ENCODE results near the gene POLR2F. TPM values are rescaled to one million over a fixed set of nuclear protein-coding genes. Genes with fewer than 3 reads are reported as not detected.

Gene POLR2F
- total RNA-seq, 4 donors from 2014 or later = 45.7 to 93.0 (median 72.1) TPM

- H3K36me3 ChIP-seq = no peaks in the 10 kb centered on the region
- peak overlapping the region; percentile 54 to 72 (median 64) for H3K27ac ChIP-seq (replicated peaks in 1 of 4)
- WGBS = 40% methylated on average over 26 of the region's 33 CpGs
- peaks cover 20 to 29% (median 26%) of the 10 kb centered on the region in 4 donors for H3K4me1 ChIP-seq
- H3K9me3 ChIP-seq = no peaks in the 10 kb centered on the region
- intact Hi-C loops (cut with DNase I) = no loop called here
- peak overlapping the region; percentile 16 to 28 (median 21) for H3K4me3 ChIP-seq
- no peak for TF ChIP-seq CTCF (IDR thresholded peaks at IDR 0.05)
- TF ChIP-seq EP300 (IDR thresholded peaks at IDR 0.05) = no peak
- no peak for DNase-seq (ENCODE audit: extremely low spot score)
- H3K27me3 ChIP-seq = no peaks in the 10 kb centered on the region
Observed at GRCh38 chr22:38016182-38017151, 63.0 kb downstream of the POLR2F start.

DNA sequence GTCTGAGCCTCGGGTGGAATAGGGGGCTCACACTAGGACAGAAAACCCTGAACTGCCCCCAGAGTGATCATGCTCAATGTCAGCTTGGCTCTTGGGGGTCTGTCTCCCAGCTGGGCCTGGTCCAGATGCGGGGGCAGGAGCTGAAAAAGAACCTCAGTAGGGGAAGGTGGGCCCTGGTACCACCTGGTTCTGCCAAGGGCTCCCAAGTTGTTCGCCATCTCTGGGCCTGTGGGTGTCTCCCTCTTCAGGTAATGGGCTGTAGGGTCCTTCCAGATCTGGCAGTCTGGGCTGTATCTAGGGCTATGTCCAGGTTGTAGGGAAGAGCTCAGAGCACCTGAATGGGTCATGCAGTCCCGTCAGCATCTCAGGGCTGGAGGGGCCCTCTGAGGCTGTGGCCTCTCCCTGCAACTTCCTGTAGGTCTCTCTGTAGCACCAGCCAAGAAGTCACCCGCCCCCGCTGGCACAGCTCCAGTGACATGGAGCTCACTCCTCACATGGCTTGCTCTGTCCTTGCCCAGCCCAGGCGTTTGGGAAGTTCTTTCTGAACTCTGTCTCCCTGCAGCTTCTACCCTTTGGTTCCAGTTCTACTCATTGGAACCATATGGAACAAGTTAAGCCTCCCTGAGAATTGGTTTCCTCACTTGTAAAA lies 63.9 kb downstream of the POLR2F start:
- Histone ChIP-seq H3K36me3 (no peaks in the 10 kb centered on the region), H3K4me3 (peak overlapping the region in 1 of 4 donors; percentile 16), H3K9me3 (no peaks in the 10 kb centered on the region), H3K4me1 (peaks cover 20 to 29% (median 26%) of the 10 kb centered on the region in 4 donors), H3K27me3 (no peaks in the 10 kb centered on the region), H3K27ac (replicated peaks in 1 of 4) (peak overlapping the region; percentile 54 to 72 (median 64))
- WGBS = 51% methylated on average over 5 of the region's 7 CpGs
- TF ChIP-seq EP300 (IDR thresholded peaks at IDR 0.05) (no peak), POLR2A (IDR thresholded peaks at IDR 0.05; ENCODE audit: low read depth) (no peak), CTCF (IDR thresholded peaks at IDR 0.05) (no peak), POLR2AphosphoS5 (IDR thresholded peaks at IDR 0.05) (peak in 1 of 2 donors; percentile 52)
- no peak for DNase-seq (ENCODE audit: extremely low spot score)
- intact Hi-C loops (cut with DNase I) = no loop called here

DNA sequence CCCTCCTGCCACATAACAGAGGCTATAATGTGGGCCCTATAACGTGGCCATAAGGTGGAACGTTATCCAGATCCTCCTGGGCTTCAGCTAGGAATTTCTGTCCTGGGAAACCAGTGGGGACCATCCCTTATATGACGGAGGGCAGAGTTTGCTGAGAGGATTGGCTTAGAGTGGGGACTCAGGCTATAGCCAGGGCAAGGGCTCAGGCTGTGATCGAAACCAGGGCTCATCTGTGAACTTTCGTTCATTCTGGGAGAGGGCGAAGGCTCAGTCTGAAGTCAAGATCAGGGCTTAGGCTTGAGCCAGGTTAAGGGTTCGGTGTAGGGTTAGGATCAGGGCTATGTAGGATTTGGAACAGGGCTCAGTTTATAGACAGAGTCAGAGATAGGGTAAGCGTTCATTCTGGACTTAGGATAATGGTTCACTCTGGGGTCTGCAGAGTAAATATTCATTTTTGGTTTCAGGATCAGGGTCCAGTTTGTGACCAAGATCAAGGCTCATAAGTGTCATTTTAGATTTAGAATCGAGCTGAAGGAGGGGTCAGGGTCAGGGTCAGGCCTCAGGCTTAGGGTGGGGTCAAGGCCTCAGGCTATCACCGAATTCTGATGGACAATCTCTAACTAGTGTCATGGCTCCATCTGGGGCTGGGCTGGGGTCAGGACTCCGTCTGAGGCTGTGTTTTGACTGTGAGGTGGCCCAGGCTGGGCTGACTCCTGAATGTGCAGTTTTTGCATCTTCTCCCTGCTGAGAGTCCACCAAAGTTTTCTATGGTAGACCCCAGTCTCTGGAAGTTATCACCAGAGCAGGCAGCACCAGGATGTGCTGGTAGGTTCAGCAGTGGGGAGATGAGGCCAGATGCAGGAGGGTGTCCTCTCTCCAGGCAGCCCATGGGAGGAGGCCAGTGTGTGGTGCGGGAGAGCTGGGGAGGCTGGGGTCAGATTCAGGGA lies 64.7 kb downstream of the POLR2F start:
- intact Hi-C loops (cut with DNase I) = no loop called here
- H3K9me3 ChIP-seq = no peaks in the 10 kb centered on the region
- H3K4me1 ChIP-seq = peaks cover 20 to 29% (median 26%) of the 10 kb centered on the region in 4 donors
- H3K27me3 ChIP-seq = no peaks in the 10 kb centered on the region
- TF ChIP-seq POLR2A (IDR thresholded peaks at IDR 0.05; ENCODE audit: low read depth) = no peak
- H3K36me3 ChIP-seq = no peaks in the 10 kb centered on the region
- WGBS = 90% methylated on average over 11 of the region's 12 CpGs
- H3K4me3 ChIP-seq = no peak overlapping the region
- no peak for DNase-seq (ENCODE audit: extremely low spot score)
- peak overlapping the region; percentile 21 to 72 (median 64) for H3K27ac ChIP-seq (replicated peaks in 1 of 4)

Other genes starting within 250 kb of the POLR2F start
- gene GCAT, start 145.8 kb upstream of the POLR2F start, total RNA-seq = 10 to 100 TPM; 11.6 to 15.2 (median 12.3) TPM
- not detected for gene GALR3, start 130.3 kb upstream of the POLR2F start, total RNA-seq
- gene ANKRD54, start 109.4 kb upstream of the POLR2F start, total RNA-seq = 10 to 100 TPM; 27.4 to 64.2 (median 48.1) TPM
- gene EIF3L, start 104.3 kb upstream of the POLR2F start, total RNA-seq = 100 to 1,000 TPM; 348 to 494 (median 425) TPM
- gene MICALL1, start 47.4 kb upstream of the POLR2F start, total RNA-seq = 100 to 1,000 TPM in 1 of 4 donors, 10 to 100 TPM in 3; 51.2 to 136 (median 71.2) TPM
- not detected for gene C22orf23, start 98 bp upstream of the POLR2F start, total RNA-seq
- gene SOX10, start 30.9 kb downstream of the POLR2F start, total RNA-seq = 10 to 100 TPM; 10.3 to 29.5 (median 17.7) TPM
- gene PICK1, start 103.7 kb downstream of the POLR2F start, total RNA-seq = 10 to 100 TPM; 23.3 to 36.1 (median 31.1) TPM
- gene SLC16A8, start 130.5 kb downstream of the POLR2F start, total RNA-seq = under 1 TPM in 3 of 4 donors, not detected in 1; 0.29 to 0.65 (median 0.33) TPM
- gene BAIAP2L2, start 157.0 kb downstream of the POLR2F start, total RNA-seq = 1 to 10 TPM in 1 of 4 donors, under 1 TPM in 3; 0.13 to 1.1 (median 0.58) TPM
- gene PLA2G6, start 228.1 kb downstream of the POLR2F start, total RNA-seq = 10 to 100 TPM; 13.9 to 18.3 (median 15.6) TPM
- gene MAFF, start 248.3 kb downstream of the POLR2F start, total RNA-seq = 100 to 1,000 TPM in 1 of 4 donors, 10 to 100 TPM in 3; 26.2 to 182 (median 54.3) TPM